K562 (cell line): ENCODE results near the gene DOK4. TPM values are rescaled to one million over a fixed set of nuclear protein-coding genes. Genes with fewer than 3 reads are reported as not detected.

Experiments
- ATAC-seq: fragments of 200-7000 bp; cut with Tn5 transposase; 3 replicates; pipeline ENCODE4 v1.9.1; 2020; ENCODE audit warnings: moderate library complexity
- BruUV-seq: library from RNA; stranded (reverse); fragments of 400-500 nt; replicated peaks from 2 replicates; lab custom pipeline; 2021; lab: Mats Ljungman, UMichigan
- CTCF ChIA-PET: fragments of 300-600 bp; formaldehyde crosslinking; extraction: SDS; loops from one replicate; lab custom pipeline; 2021; ENCODE audit warnings: low intra/inter-chr PET ratio; lab: Yijun Ruan, JAX
- POLR2A ChIA-PET: fragments of 300-600, 350-650 bp; sonication (Branson Sonifier 250); formaldehyde crosslinking; extraction: SDS; loops from one replicate; lab custom pipeline; 2021; ENCODE audit warnings: antibody characterized with exemption, inconsistent platforms; lab: Yijun Ruan, JAX
- DNase-seq, 4 experiments: peaks; one replicate each; pipeline versions ENCODE4 v3.0.0 to v3.0.0-alpha.2; 2011 to 2018; ENCODE audit warnings: low spot score in 3 of 4, mixed read lengths in 3 of 4; ENCODE audit errors: extremely low read depth in 1 of 4
- FAIRE-seq: peaks from 2 replicates; lab custom pipeline; 2011; peaks lifted over from hg19 to GRCh38; lab: Jason Lieb, UNC
- H2AFZ ChIP-seq: 2 replicates; pipeline ENCODE4 v1.6.0; 2011; ENCODE audit warnings: low read depth, low read length, control low read depth, inconsistent platforms
- H3K27ac ChIP-seq: fragments of 200-600 bp; 3 replicates; pipeline ENCODE4 v1.8.0; 2011; ENCODE audit warnings: low read depth, mild to moderate bottlenecking, control low read depth, inconsistent platforms, low read length, moderate library complexity, mixed read lengths; ENCODE audit errors: extremely low read depth
- H3K27me3 ChIP-seq, 2 experiments: fragments of 300-600 bp in 1 of 2; 2 replicates in 1 of 2; 3 replicates in 1 of 2; pipeline versions ENCODE4 v1.6.0 to v1.8.0; 2011; ENCODE audit warnings: inconsistent platforms in 2 of 2, low read length in 2 of 2, mild to moderate bottlenecking in 1 of 2, mixed read lengths in 1 of 2, moderate library complexity in 1 of 2; ENCODE audit not compliant: control insufficient read depth in 2 of 2, insufficient read depth in 2 of 2
- H3K36me3 ChIP-seq: fragments of 300-600 bp; 3 replicates; pipeline ENCODE4 v1.8.0; 2011; ENCODE audit warnings: mild to moderate bottlenecking, low read length, inconsistent platforms; ENCODE audit not compliant: control insufficient read depth, insufficient read depth
- H3K4me1 ChIP-seq, 2 experiments: fragments of 200-600 bp in 1 of 2; replicated peaks in 1 of 2; 2 replicates in 1 of 2; 3 replicates in 1 of 2; pipeline versions ENCODE4 v1.5.1 to v1.8.0; 2011; ENCODE audit warnings: inconsistent platforms in 2 of 2, low read length in 2 of 2, mild to moderate bottlenecking in 1 of 2, mixed read lengths in 1 of 2, moderate library complexity in 1 of 2; ENCODE audit not compliant: control insufficient read depth in 2 of 2, insufficient read depth in 2 of 2
- H3K4me2 ChIP-seq: 2 replicates; pipeline ENCODE4 v1.6.1; 2011; ENCODE audit warnings: low read length, control low read depth, inconsistent platforms, mixed read lengths; ENCODE audit not compliant: insufficient read depth
- H3K4me3 ChIP-seq: fragments of 200-600 bp; sonication (generic), shearing (Covaris generic); 2 replicates; pipeline ENCODE4 v1.5.1; 2016; ENCODE audit warnings: control low read depth, inconsistent platforms
- H3K79me2 ChIP-seq: fragments of 200-600 bp; 3 replicates; pipeline ENCODE4 v1.8.0; 2011; ENCODE audit warnings: low read length, inconsistent platforms; ENCODE audit not compliant: control insufficient read depth, insufficient read depth
- H3K9ac ChIP-seq, 2 experiments: 2 replicates each; pipeline versions ENCODE4 v1.6.0 to v1.6.1; 2011; ENCODE audit warnings: low read depth in 2 of 2, low read length in 2 of 2, control low read depth in 1 of 2, inconsistent platforms in 1 of 2, mild to moderate bottlenecking in 1 of 2, mixed read lengths in 1 of 2; ENCODE audit not compliant: insufficient read depth in 1 of 2
- H3K9me1 ChIP-seq: one replicate; pipeline ENCODE4 v1.6.0; 2011; ENCODE audit warnings: inconsistent platforms, mild to moderate bottlenecking, low read length, moderate library complexity; ENCODE audit not compliant: control insufficient read depth, insufficient read depth
- H3K9me3 ChIP-seq: replicated peaks from 2 replicates; pipeline ENCODE4 v1.5.1; 2011; ENCODE audit warnings: low read depth, low read length, inconsistent platforms; ENCODE audit not compliant: control insufficient read depth, insufficient read depth
- H4K20me1 ChIP-seq: replicated peaks from 2 replicates; pipeline ENCODE4 v1.6.1; 2011; ENCODE audit warnings: low read length, inconsistent platforms, mixed read lengths; ENCODE audit not compliant: control insufficient read depth, insufficient read depth
- CBFB ChIP-seq: sonication (generic); formaldehyde crosslinking; IDR thresholded peaks from 2 replicates; pipeline ENCODE4 v1.4.0; 2020; ENCODE audit warnings: mild to moderate bottlenecking, missing genetic modification reagents
- GATAD2A ChIP-seq: fragments of 450-650 bp; IDR thresholded peaks from 2 replicates; pipeline ENCODE4 v1.6.1; 2017
- MCM5 ChIP-seq: fragments of 450-650 bp; IDR thresholded peaks from 2 replicates; pipeline ENCODE4 v1.6.1; 2016; ENCODE audit warnings: low read depth
- PHF20 ChIP-seq: fragments of 450-650 bp; IDR thresholded peaks from 2 replicates; pipeline ENCODE4 v1.6.1; 2018; ENCODE audit not compliant: partially characterized antibody
- POLR2A ChIP-seq: fragments of 450-650 bp; conservative IDR thresholded peaks from 2 replicates; pipeline ENCODE4 v1.6.1; 2016
- POLR2H ChIP-seq: IDR thresholded peaks from 2 replicates; pipeline ENCODE4 v1.6.1; 2016; ENCODE audit warnings: missing genetic modification characterization, low read depth, mild to moderate bottlenecking, control low read depth, missing compliant biosample characterization, moderate library complexity
- SIN3A ChIP-seq, 2 experiments: fragments of 150-350 bp in 1 of 2; IDR thresholded peaks; 2 replicates each; pipeline ENCODE4 v1.6.1; 2011 to 2016; ENCODE audit warnings: borderline replicate concordance in 2 of 2, low read depth in 2 of 2, low read length in 2 of 2, mild to moderate bottlenecking in 2 of 2, moderate library complexity in 2 of 2; ENCODE audit not compliant: control insufficient read depth in 1 of 2
- SUPT5H ChIP-seq: fragments of 450-650 bp; IDR thresholded peaks from 2 replicates; pipeline ENCODE4 v1.6.1; 2016
- THRB ChIP-seq: fragments of 450-650 bp; formaldehyde crosslinking; conservative IDR thresholded peaks from 2 replicates; pipeline ENCODE4 v1.4.0; 2022; ENCODE audit warnings: mild to moderate bottlenecking, missing genetic modification characterization
- USF2 ChIP-seq: sonication (generic); formaldehyde crosslinking; IDR thresholded peaks from 2 replicates; pipeline ENCODE4 v1.5.0; 2020; ENCODE audit warnings: missing genetic modification reagents
- XRCC4 ChIP-seq: IDR thresholded peaks from one replicate; pipeline ENCODE4 v1.6.1; 2011; ENCODE audit not compliant: insufficient read depth, insufficient read length; ENCODE audit errors: extremely low read depth
- WGBS: fragments of 100-300 bp; shearing (Covaris generic); methylation state at CpG from one replicate; pipeline ENCODE4 v1.1.6; 2016; ENCODE audit warnings: low coverage, mixed read lengths; ENCODE audit not compliant: insufficient coverage; ENCODE audit errors: missing lambda C conversion rate; 5-methylcytosine and 5-hydroxymethylcytosine counted together
- in situ Hi-C: fragments of 300-500 bp; cut with MboI; formaldehyde crosslinking; loops from 4 replicates; pipeline ENCODE4 v1.15.0; 2018; ENCODE audit warnings: inconsistent platforms, mixed read lengths
- intact Hi-C: fragments of 100-400 bp; cut with micrococcal nuclease; formaldehyde crosslinking; loops from 2 replicates; pipeline ENCODE4 v1.14.2; 2022
- polyA plus RNA-seq, 8 experiments: library from polyadenylated mRNA; depleted of rRNA in 4 of 8; stranded (reverse) in 5 of 8; unstranded in 3 of 8; fragments of >200 nt; fragmentation: Nextera tagmentation in 2 of 8; fragmentation: Illumina TruSeq in 1 of 8; extraction: Ambion mirVana in 2 of 8; extraction: Trizol in 1 of 8; gene quantifications; 2 replicates each; pipeline versions ENCODE4 v1.2.1 to v1.2.3, GENCODE V29; 2011 to 2014; ENCODE audit warnings: inconsistent platforms in 1 of 8, missing spikeins in 1 of 8
- total RNA-seq, 7 experiments: library from RNA; depleted of rRNA in 6 of 7; stranded (reverse); fragments of >200 nt in 6 of 7; fragmentation: Illumina TruSeq in 2 of 7; extraction: Trizol in 2 of 7; gene quantifications; 2 replicates each; pipeline versions ENCODE4 v1.2.1 to v1.2.3, GENCODE V29; 2011 to 2021; ENCODE audit warnings: low replicate concordance in 1 of 7

Gene DOK4
- total and polyA plus RNA-seq, 9 of the 15 experiments (the other 6 are each of a cell fraction or from before 2014, with no cell fraction given): 0.10 to 14.4 (median 8.3) TPM

DNA sequence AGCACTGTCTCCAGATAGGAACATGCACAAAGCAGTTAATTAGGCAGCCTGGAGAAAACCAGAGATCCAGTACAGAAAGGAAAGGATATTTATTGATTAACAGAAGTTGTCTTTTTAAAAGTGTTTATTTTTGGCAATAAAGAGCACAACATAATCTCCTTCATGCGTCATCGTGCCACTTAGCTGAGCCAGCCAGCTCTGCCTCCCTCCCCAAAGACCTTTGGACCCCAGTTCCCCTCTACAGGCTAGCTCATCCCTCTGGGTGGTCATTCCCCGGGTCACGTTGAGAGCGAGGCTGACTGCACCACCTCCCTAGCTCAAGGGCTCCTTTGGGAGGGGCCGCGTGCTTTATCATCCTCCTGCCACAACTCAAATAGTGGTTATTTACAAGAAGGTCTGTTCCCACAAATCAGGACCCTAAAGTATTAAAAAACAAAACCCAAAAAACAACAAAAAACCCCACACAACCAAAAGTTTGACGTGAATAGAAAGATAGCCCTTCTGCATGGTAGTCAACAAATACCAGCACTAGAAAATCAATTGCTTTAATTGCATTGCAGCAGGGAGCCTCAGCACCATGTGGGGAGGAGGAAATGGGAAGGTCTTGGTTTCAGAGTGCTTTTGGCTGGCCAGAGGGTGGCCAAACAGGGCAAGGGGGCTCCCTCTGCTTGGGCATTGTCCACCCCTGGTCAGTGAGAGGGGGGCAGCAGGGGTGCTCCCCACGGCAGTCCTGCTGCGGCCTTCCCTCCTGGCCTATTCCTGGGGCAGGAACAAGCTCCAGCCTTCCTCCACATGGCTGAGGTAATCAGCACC lies 14.2 kb downstream of the DOK4 start:
- Histone ChIP-seq H3K4me1 (peaks cover 11 to 20% of the 10 kb centered on the region in 2 experiments), H3K79me2 (no peaks in the 10 kb centered on the region), H3K36me3 (peaks cover 69% of the 10 kb centered on the region), H2AFZ (no peak overlapping the region), H3K4me2 (no peak overlapping the region), H3K27ac (no peak overlapping the region), H3K9ac (no peak overlapping the region; a peak in 1 of 4 replicates), H3K9me3 (no peaks in the 10 kb centered on the region), H3K9me1 (peaks cover 3% of the 10 kb centered on the region), H4K20me1 (0 out of 2 replicates have a peak, but pooled peaks cover 4% of the 10 kb centered on the region), H3K27me3 (no peaks in the 10 kb centered on the region), H3K4me3 (no peak overlapping the region)
- BruUV-seq: no TSS peak
- FAIRE-seq: no peak
- ChIA-PET CTCF (no interaction called here), POLR2A (interaction anchor here (0.8 to 2.7 kb wide), 4 partner anchors 9 to 170 kb away, joined by 3 to 14 read pairs (median 5); partner anchors contain the start of genes CIAPIN1, COQ9 and POLR2C)
- TF ChIP-seq GATAD2A: no peak
- peak; percentile 45 for TF ChIP-seq POLR2A
- TF ChIP-seq MCM5: no peak
- TF ChIP-seq XRCC4: no peak
- TF ChIP-seq PHF20: no peak
- no peak for TF ChIP-seq USF2 (CRISPR knock-in tag)
- TF ChIP-seq SIN3A (IDR thresholded peaks at IDR 0.05; ENCODE audit: borderline replicate concordance in 2 of 2, control insufficient read depth in 1 of 2, low read depth in 2 of 2, low read length in 2 of 2): 0 out of 4 replicates have a peak, but pooled peaks of 1 of the 2 experiments have one; percentile 18
- TF ChIP-seq SUPT5H: 0 out of 2 replicates have a peak, but pooled peaks have one; percentile 28
- TF ChIP-seq POLR2H (tag): no peak
- peak; percentile 37; the same call in 1 of the 2 replicates for TF ChIP-seq THRB (CRISPR knock-in tag)
- TF ChIP-seq CBFB (CRISPR knock-in tag): no peak
- in situ Hi-C loops: no loop called here
- intact Hi-C loops: no loop called here
- ATAC-seq: no peak
- 81% methylated on average over 10 of the region's 10 CpGs for WGBS
- no peak for DNase-seq
